ENCODE measurements around the gene DLEC1. TPM values are rescaled to one million over a fixed set of nuclear protein-coding genes. Genes with fewer than 3 reads are reported as not detected.

The DLEC1 gene
- total RNA-seq, 1 experiment from 2014 or later: 0.81 TPM

- H3K27ac Mint-ChIP-seq: no peak overlapping the region
- DNase-seq (ENCODE audit: low spot score): no peak
- ChIA-PET CTCF (interaction anchor here (0.8 to 1.1 kb wide), 2 partner anchors 14 to 20 kb away, joined by 3 to 4 read pairs; no protein-coding TSS in a partner anchor), POLR2A (no interaction called here)
- H3K4me1 Mint-ChIP-seq: no peaks in the 10 kb centered on the region
- no peak for ATAC-seq
- H3K36me3 Mint-ChIP-seq: peaks cover 31% of the 10 kb centered on the region
- 0 out of 2 replicates have a peak, but pooled peaks cover 3% of the 10 kb centered on the region for H3K9me3 Mint-ChIP-seq
- TF ChIP-seq, protein P1, sequence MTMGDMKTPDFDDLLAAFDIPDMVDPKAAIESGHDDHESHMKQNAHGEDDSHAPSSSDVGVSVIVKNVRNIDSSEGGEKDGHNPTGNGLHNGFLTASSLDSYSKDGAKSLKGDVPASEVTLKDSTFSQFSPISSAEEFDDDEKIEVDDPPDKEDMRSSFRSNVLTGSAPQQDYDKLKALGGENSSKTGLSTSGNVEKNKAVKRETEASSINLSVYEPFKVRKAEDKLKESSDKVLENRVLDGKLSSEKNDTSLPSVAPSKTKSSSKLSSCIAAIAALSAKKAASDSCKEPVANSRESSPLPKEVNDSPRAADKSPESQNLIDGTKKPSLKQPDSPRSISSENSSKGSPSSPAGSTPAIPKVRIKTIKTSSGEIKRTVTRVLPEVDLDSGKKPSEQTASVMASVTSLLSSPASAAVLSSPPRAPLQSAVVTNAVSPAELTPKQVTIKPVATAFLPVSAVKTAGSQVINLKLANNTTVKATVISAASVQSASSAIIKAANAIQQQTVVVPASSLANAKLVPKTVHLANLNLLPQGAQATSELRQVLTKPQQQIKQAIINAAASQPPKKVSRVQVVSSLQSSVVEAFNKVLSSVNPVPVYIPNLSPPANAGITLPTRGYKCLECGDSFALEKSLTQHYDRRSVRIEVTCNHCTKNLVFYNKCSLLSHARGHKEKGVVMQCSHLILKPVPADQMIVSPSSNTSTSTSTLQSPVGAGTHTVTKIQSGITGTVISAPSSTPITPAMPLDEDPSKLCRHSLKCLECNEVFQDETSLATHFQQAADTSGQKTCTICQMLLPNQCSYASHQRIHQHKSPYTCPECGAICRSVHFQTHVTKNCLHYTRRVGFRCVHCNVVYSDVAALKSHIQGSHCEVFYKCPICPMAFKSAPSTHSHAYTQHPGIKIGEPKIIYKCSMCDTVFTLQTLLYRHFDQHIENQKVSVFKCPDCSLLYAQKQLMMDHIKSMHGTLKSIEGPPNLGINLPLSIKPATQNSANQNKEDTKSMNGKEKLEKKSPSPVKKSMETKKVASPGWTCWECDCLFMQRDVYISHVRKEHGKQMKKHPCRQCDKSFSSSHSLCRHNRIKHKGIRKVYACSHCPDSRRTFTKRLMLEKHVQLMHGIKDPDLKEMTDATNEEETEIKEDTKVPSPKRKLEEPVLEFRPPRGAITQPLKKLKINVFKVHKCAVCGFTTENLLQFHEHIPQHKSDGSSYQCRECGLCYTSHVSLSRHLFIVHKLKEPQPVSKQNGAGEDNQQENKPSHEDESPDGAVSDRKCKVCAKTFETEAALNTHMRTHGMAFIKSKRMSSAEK (CRISPR knock-in tag; IDR thresholded peaks at IDR 0.05; ENCODE audit: borderline replicate concordance): no peak
- TF ChIP-seq, protein P2, sequence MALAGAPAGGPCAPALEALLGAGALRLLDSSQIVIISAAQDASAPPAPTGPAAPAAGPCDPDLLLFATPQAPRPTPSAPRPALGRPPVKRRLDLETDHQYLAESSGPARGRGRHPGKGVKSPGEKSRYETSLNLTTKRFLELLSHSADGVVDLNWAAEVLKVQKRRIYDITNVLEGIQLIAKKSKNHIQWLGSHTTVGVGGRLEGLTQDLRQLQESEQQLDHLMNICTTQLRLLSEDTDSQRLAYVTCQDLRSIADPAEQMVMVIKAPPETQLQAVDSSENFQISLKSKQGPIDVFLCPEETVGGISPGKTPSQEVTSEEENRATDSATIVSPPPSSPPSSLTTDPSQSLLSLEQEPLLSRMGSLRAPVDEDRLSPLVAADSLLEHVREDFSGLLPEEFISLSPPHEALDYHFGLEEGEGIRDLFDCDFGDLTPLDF (CRISPR knock-in tag; IDR thresholded peaks at IDR 0.05): no peak
- no peak for TF ChIP-seq ZNF263 (CRISPR knock-in tag; IDR thresholded peaks at IDR 0.05; ENCODE audit: low read depth)
- H3K27me3 Mint-ChIP-seq (ENCODE audit: low read depth): no peaks in the 10 kb centered on the region
- no peak overlapping the region for H3K4me3 Mint-ChIP-seq
These were observed 22.1 kb upstream of the DLEC1 start for GRCh38 chr3:38016847-38017444.

GRCh38 chr3:38017445-38018295 is 21.3 kb upstream of the DLEC1 start:
- H3K4me1 Mint-ChIP-seq: no peaks in the 10 kb centered on the region
- no peak overlapping the region for H3K27ac Mint-ChIP-seq
- H3K27me3 Mint-ChIP-seq (ENCODE audit: low read depth): no peaks in the 10 kb centered on the region
- DNase-seq (ENCODE audit: low spot score): no peak
- ChIA-PET POLR2A (no interaction called here), CTCF (interaction anchor here (0.8 to 1.1 kb wide), 2 partner anchors 14 to 21 kb away, joined by 3 to 4 read pairs; no protein-coding TSS in a partner anchor)
- no peak overlapping the region for H3K4me3 Mint-ChIP-seq
- TF ChIP-seq, protein P3, sequence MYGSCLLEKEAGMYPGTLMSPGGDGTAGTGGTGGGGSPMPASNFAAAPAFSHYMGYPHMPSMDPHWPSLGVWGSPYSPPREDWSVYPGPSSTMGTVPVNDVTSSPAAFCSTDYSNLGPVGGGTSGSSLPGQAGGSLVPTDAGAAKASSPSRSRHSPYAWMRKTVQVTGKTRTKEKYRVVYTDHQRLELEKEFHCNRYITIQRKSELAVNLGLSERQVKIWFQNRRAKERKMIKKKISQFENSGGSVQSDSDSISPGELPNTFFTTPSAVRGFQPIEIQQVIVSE (CRISPR knock-in tag; IDR thresholded peaks at IDR 0.05; ENCODE audit: borderline replicate concordance): no peak
- TF ChIP-seq JAZF1 (CRISPR knock-in tag; IDR thresholded peaks at IDR 0.05) (no peak), SMAD3 (CRISPR knock-in tag; IDR thresholded peaks at IDR 0.05; ENCODE audit: borderline replicate concordance) (no peak), NR1H2 (CRISPR knock-in tag; IDR thresholded peaks at IDR 0.05) (no peak), ETV6 (CRISPR knock-in tag; IDR thresholded peaks at IDR 0.05) (no peak), CBFB (CRISPR knock-in tag; IDR thresholded peaks at IDR 0.05; ENCODE audit: low read depth) (no peak), PREB (CRISPR knock-in tag; IDR thresholded peaks at IDR 0.05; ENCODE audit: borderline replicate concordance) (no peak), FOXJ3 (CRISPR knock-in tag; IDR thresholded peaks at IDR 0.05; ENCODE audit: borderline replicate concordance) (no peak), ELF4 (CRISPR knock-in tag; IDR thresholded peaks at IDR 0.05; ENCODE audit: low read depth) (no peak), ERG (CRISPR knock-in tag; IDR thresholded peaks at IDR 0.05) (no peak), TEAD1 (CRISPR knock-in tag; IDR thresholded peaks at IDR 0.05) (no peak)
- TF ChIP-seq, protein P4, sequence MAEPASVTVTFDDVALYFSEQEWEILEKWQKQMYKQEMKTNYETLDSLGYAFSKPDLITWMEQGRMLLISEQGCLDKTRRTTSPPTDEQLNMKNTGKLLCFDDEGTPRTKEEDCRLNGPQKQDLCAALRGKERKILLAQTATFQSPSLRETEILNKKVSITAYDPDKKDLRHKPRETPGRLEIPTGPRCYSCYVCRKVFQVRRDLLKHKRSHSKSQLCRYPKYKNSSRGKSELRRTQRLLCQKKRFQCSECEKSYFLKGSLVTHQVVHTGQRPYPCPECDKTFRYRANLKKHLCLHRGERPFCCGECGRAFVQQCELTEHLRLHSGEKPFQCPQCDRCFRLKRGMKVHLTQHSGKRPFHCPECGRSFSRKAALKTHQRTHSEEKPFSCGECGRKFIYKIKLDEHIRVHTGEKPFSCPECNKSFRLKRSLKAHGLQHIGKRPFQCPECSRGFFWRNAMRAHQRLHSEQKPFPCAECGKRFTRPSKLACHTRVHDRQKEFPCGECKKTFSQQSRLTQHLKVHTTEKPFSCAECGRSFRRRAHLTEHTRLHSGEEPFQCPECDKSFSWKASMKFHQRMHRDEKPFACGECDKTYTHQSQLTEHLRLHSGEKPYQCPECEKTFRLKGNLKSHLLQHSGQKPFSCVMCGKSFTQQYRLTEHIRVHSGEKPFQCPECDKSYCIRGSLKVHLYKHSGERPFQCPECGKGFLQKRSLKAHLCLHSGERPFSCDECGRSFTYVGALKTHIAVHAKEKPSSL (CRISPR knock-in tag; conservative IDR thresholded peaks at IDR 0.05): no peak
- ATAC-seq: no peak
- H3K9me3 Mint-ChIP-seq: 0 out of 2 replicates have a peak, but pooled peaks cover 3% of the 10 kb centered on the region
- peaks cover 31% of the 10 kb centered on the region for H3K36me3 Mint-ChIP-seq

Data from WTC11 (cell line).